WERI-Rb-1 (cell line): ENCODE results near the gene ZBTB38.

ENCODE experiments used
- DNase-seq: peaks from one replicate; pipeline ENCODE4 v3.0.0-alpha.2; 2020
- H3K27ac ChIP-seq: fragments of 250-450 bp; sonication (Bioruptor Pico); 2 replicates; pipeline ENCODE4 v1.5.1; 2020; ENCODE audit warnings: mild to moderate bottlenecking, moderate library complexity
- H3K27me3 ChIP-seq: fragments of 250-450 bp; sonication (Bioruptor Pico); 2 replicates; pipeline ENCODE4 v1.5.1; 2021; ENCODE audit warnings: mild to moderate bottlenecking, low read depth, moderate library complexity; ENCODE audit not compliant: insufficient read depth, severe bottlenecking
- H3K36me3 ChIP-seq: fragments of 250-450 bp; sonication (Bioruptor Pico); 2 replicates; pipeline ENCODE4 v1.5.1; 2020; ENCODE audit warnings: mild to moderate bottlenecking, moderate library complexity
- H3K4me3 ChIP-seq: 2 replicates; pipeline ENCODE4 v1.5.1; 2011; ENCODE audit warnings: low read depth, mild to moderate bottlenecking, control low read depth, low read length
- H3K9me3 ChIP-seq: fragments of 250-450 bp; sonication (Bioruptor Pico); 2 replicates; pipeline ENCODE4 v1.5.1; 2021; ENCODE audit warnings: mild to moderate bottlenecking, moderate library complexity; ENCODE audit not compliant: severe bottlenecking
- TF ChIP-seq, protein P1 (sequence below): IDR thresholded peaks from 2 replicates; pipeline ENCODE4 v1.5.1; 2011; ENCODE audit warnings: low read depth, mild to moderate bottlenecking, control low read depth, inconsistent platforms, low read length

The ZBTB38 gene

GRCh38 chr3:141388395-141388794 is 20.1 kb downstream of the ZBTB38 start:
- Histone ChIP-seq H3K9me3 (no peaks in the 10 kb centered on the region), H3K36me3 (no peaks in the 10 kb centered on the region), H3K27ac (no peak overlapping the region), H3K4me3 (no peak overlapping the region), H3K27me3 (no peaks in the 10 kb centered on the region)
- DNase-seq = no peak
- TF ChIP-seq, protein P1, sequence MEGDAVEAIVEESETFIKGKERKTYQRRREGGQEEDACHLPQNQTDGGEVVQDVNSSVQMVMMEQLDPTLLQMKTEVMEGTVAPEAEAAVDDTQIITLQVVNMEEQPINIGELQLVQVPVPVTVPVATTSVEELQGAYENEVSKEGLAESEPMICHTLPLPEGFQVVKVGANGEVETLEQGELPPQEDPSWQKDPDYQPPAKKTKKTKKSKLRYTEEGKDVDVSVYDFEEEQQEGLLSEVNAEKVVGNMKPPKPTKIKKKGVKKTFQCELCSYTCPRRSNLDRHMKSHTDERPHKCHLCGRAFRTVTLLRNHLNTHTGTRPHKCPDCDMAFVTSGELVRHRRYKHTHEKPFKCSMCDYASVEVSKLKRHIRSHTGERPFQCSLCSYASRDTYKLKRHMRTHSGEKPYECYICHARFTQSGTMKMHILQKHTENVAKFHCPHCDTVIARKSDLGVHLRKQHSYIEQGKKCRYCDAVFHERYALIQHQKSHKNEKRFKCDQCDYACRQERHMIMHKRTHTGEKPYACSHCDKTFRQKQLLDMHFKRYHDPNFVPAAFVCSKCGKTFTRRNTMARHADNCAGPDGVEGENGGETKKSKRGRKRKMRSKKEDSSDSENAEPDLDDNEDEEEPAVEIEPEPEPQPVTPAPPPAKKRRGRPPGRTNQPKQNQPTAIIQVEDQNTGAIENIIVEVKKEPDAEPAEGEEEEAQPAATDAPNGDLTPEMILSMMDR = no peak

DNA sequence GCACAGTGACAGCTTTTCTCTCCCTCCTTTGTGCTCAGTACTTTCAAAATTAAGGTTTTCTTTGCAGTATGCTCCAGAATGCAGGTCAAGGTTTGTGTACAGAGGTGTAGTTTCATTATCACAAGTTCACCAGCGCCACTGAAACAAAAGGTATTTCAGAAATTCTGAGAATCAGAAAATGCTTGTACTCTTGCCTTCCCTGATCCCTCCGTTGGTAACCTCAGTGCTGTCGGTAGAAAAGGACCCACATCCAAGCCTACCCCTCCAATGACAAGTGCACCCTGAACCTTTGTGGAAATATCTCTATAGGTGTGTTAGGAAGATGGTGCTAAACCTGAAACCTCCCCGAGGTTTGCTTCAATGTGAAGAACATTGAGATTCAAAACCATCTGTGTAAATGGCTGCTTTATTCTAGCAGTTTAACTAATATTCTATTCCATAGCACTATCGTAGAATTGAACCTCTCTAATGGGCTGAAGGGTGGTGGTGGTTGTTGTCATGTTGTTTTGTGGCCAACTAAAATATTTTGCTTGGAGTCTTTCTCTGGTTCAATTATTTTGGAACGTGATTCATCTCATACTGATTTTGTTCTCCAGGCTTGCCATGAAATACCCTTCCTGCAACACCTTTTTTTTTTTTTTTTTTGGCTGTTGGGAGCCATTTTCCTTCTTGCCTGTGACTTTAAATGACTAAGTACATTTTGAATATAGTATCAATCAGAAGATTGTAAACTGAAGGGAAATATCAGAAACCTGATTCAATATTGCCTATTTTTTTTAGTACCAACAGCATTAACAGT is 20.7 kb downstream of the ZBTB38 start:
- Histone ChIP-seq H3K9me3 (no peaks in the 10 kb centered on the region), H3K27ac (no peak overlapping the region)
- no peak for DNase-seq

DNA sequence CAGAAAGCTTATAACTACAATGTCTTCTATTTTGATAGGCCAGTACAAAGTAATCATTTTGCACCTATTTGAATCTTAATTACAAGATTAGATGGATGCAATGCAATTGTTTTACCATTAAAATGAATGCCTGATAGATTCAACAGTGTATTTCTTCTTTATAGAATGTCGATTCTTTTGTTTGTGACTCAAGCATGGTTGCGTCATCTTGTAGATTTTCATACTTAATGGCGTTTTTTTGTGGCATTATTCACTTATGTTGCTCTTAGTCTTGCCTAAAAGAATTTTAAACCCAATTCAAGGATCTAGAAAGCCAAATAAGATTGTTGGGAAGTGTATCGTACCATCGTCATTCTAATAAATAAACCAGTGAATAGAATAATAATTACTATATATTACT is 21.4 kb downstream of the ZBTB38 start:
- H3K36me3 ChIP-seq = no peaks in the 10 kb centered on the region
- H3K9me3 ChIP-seq = no peaks in the 10 kb centered on the region
- H3K27me3 ChIP-seq = no peaks in the 10 kb centered on the region
- DNase-seq = no peak
- no peak overlapping the region for H3K27ac ChIP-seq
- TF ChIP-seq, protein P1 = no peak
- no peak overlapping the region for H3K4me3 ChIP-seq

More for the DNA sequence above, 20.7 kb downstream of the ZBTB38 start:
- no peaks in the 10 kb centered on the region for H3K27me3 ChIP-seq
- H3K4me3 ChIP-seq = no peak overlapping the region
- TF ChIP-seq, protein P1 = no peak
- no peaks in the 10 kb centered on the region for H3K36me3 ChIP-seq

DNA sequence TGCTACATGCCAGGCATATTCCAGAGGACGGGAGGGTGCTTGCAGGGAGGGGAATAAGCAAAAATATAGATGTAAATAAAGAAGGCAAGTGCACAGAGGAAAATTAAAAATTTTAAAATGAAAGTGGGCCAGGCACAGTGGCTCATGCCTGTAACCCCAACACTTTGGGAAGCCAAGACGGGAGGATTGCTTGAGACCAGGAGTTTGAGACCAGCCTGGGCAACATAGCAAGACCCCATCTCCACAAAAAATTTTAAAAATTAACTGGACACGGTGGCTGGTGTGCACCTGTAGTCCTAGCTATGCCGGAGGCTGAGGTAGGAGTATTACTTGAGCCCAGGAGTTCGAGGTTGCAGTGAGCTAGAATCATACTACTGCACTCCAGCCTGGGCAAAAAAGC is 22.4 kb downstream of the ZBTB38 start:
- Histone ChIP-seq H3K36me3 (no peaks in the 10 kb centered on the region), H3K27ac (no peak overlapping the region), H3K27me3 (no peaks in the 10 kb centered on the region), H3K4me3 (no peak overlapping the region), H3K9me3 (no peaks in the 10 kb centered on the region)
- TF ChIP-seq, protein P1 = no peak
- DNase-seq = no peak

GRCh38 chr3:141391298-141391990 is 23.1 kb downstream of the ZBTB38 start:
- Histone ChIP-seq H3K9me3 (peaks cover 3% of the 10 kb centered on the region), H3K36me3 (no peaks in the 10 kb centered on the region), H3K27ac (no peak overlapping the region), H3K4me3 (no peak overlapping the region), H3K27me3 (no peaks in the 10 kb centered on the region)
- TF ChIP-seq, protein P1 = no peak
- DNase-seq = no peak
